AG04450 (cell line): Measurements from ENCODE around the gene ELMO2. TPM values are rescaled to one million over a fixed set of nuclear protein-coding genes. Genes with fewer than 3 reads are reported as not detected.

Experiments used
- CTCF ChIA-PET: fragments of 300-600, 350-600 bp; formaldehyde crosslinking; extraction: SDS; loops from one replicate; lab custom pipeline; 2022; ENCODE audit warnings: antibody characterized with exemption, inconsistent platforms; lab: Charles Lee
- POLR2A ChIA-PET: fragments of 350-600 bp; formaldehyde crosslinking; extraction: SDS; loops from one replicate; lab custom pipeline; 2021; ENCODE audit warnings: antibody characterized with exemption, inconsistent platforms; lab: Yijun Ruan, JAX
- DNase-seq: peaks from one replicate; pipeline ENCODE4 v3.0.0-alpha.2; 2011; ENCODE audit warnings: low read depth, low spot score
- H3K27ac ChIP-seq: one replicate; pipeline ENCODE4 v1.5.1; 2012; ENCODE audit warnings: low read depth, low read length, control low read depth
- H3K27me3 ChIP-seq: one replicate; pipeline ENCODE4 v1.6.0; 2012; ENCODE audit warnings: low read length; ENCODE audit not compliant: control insufficient read depth, insufficient read depth
- H3K4me3 ChIP-seq: 2 replicates; pipeline ENCODE4 v1.5.1; 2011; ENCODE audit warnings: mild to moderate bottlenecking, low read depth, low read length, control low read depth
- H3K9me3 ChIP-seq: 2 replicates; pipeline ENCODE4 v1.5.1; 2012; ENCODE audit warnings: low read length; ENCODE audit not compliant: control insufficient read depth, insufficient read depth
- CTCF ChIP-seq: IDR thresholded peaks from 2 replicates; pipeline ENCODE4 v1.5.1; 2011; ENCODE audit warnings: low read depth, low read length, control low read depth, inconsistent platforms
- polyA plus RNA-seq: library from polyadenylated mRNA; depleted of rRNA; stranded (reverse); fragments of >200 nt; gene quantifications from 2 replicates; pipeline ENCODE4 v1.2.3, GENCODE V29; 2011

The ELMO2 gene
- polyA plus RNA-seq, 1 experiment = 34.4 TPM

GRCh38 chr20:46324960-46325703 lies 81.3 kb downstream of the ELMO2 start:
- ChIA-PET POLR2A (no interaction called here), CTCF (interaction anchor here (0.5 to 1.5 kb wide), 3 partner anchors 20 to 193 kb away, joined by 3 to 5 read pairs (median 3); no protein-coding TSS in a partner anchor)

GRCh38 chr20:46324379-46324778 lies 82.0 kb downstream of the ELMO2 start:
- Histone ChIP-seq H3K27me3 (peaks cover 47% of the 10 kb centered on the region), H3K27ac (no peak overlapping the region), H3K4me3 (no peak overlapping the region), H3K9me3 (no peaks in the 10 kb centered on the region)
- ChIA-PET POLR2A (no interaction called here), CTCF (interaction anchor here (0.5 to 1.5 kb wide), 2 partner anchors 19 to 192 kb away, joined by 3 to 5 read pairs; no protein-coding TSS in a partner anchor)
- no peak for TF ChIP-seq CTCF
- no peak for DNase-seq

More at GRCh38 chr20:46324960-46325703, 81.3 kb downstream of the ELMO2 start:
- no peak overlapping the region for H3K4me3 ChIP-seq
- no peaks in the 10 kb centered on the region; the same call in 1 of the 2 replicates for H3K9me3 ChIP-seq
- DNase-seq = no peak
- H3K27me3 ChIP-seq = peaks cover 44% of the 10 kb centered on the region
- H3K27ac ChIP-seq = no peak overlapping the region
- TF ChIP-seq CTCF = peak; percentile 49

- H3K4me3 ChIP-seq = no peak overlapping the region
- H3K27ac ChIP-seq = no peak overlapping the region
- H3K9me3 ChIP-seq = no peaks in the 10 kb centered on the region
- ChIA-PET CTCF (no interaction called here), POLR2A (no interaction called here)
- DNase-seq = no peak
- no peak for TF ChIP-seq CTCF
- H3K27me3 ChIP-seq = peaks cover 50% of the 10 kb centered on the region
These were observed 82.9 kb downstream of the ELMO2 start for GRCh38 chr20:46323557-46323956.

GRCh38 chr20:46322641-46323040 lies 83.8 kb downstream of the ELMO2 start:
- H3K4me3 ChIP-seq = no peak overlapping the region
- ChIA-PET POLR2A (no interaction called here), CTCF (interaction anchor here (0.6 kb wide), 1 partner anchor 194 kb away, joined by 5 read pairs; no protein-coding TSS in a partner anchor)
- H3K27me3 ChIP-seq = peaks cover 50% of the 10 kb centered on the region
- TF ChIP-seq CTCF = no peak
- H3K9me3 ChIP-seq = no peaks in the 10 kb centered on the region
- H3K27ac ChIP-seq = no peak overlapping the region
- no peak for DNase-seq

- no peak overlapping the region for H3K27ac ChIP-seq
- TF ChIP-seq CTCF = no peak
- peaks cover 72% of the 10 kb centered on the region for H3K27me3 ChIP-seq
- DNase-seq = no peak
- ChIA-PET CTCF (interaction anchor here (1.4 kb wide), 1 partner anchor 31 kb away, joined by 3 read pairs; no protein-coding TSS in a partner anchor), POLR2A (no interaction called here)
- no peak overlapping the region for H3K4me3 ChIP-seq
- no peaks in the 10 kb centered on the region for H3K9me3 ChIP-seq
These were observed 88.7 kb downstream of the ELMO2 start for GRCh38 chr20:46317685-46318177.
